Astrocyte (in vitro differentiated cells and primary cell): Measurements from ENCODE around the gene CD40LG. TPM values are rescaled to one million over a fixed set of nuclear protein-coding genes. Genes with fewer than 3 reads are reported as not detected.

Source experiments
- DNase-seq: peaks from one replicate; pipeline ENCODE4 v3.0.0-alpha.2; 2010; ENCODE audit warnings: low read depth
- FAIRE-seq: peaks from 2 replicates; lab custom pipeline; 2011; peaks lifted over from hg19 to GRCh38; lab: Jason Lieb, UNC
- H2AFZ ChIP-seq: 2 replicates; pipeline ENCODE4 v1.6.0; 2012; ENCODE audit warnings: low read depth, low read length, inconsistent platforms
- H3K27ac ChIP-seq: 2 replicates; pipeline ENCODE4 v1.5.1; 2011; ENCODE audit warnings: low read depth, low read length, inconsistent platforms
- H3K27me3 ChIP-seq: 2 replicates; pipeline ENCODE4 v1.6.0; 2011; ENCODE audit warnings: low read length, inconsistent platforms; ENCODE audit not compliant: insufficient read depth
- H3K36me3 ChIP-seq: 2 replicates; pipeline ENCODE4 v1.5.1; 2011; ENCODE audit warnings: low read length, inconsistent platforms; ENCODE audit not compliant: insufficient read depth
- H3K4me1 ChIP-seq: 2 replicates; pipeline ENCODE4 v1.5.1; 2011; ENCODE audit warnings: low read length, inconsistent platforms; ENCODE audit not compliant: insufficient read depth
- H3K4me2 ChIP-seq: 2 replicates; pipeline ENCODE4 v1.6.0; 2012; ENCODE audit warnings: low read length, inconsistent platforms
- H3K4me3 ChIP-seq: 2 replicates; pipeline ENCODE4 v1.5.1; 2011; ENCODE audit warnings: low read depth, mild to moderate bottlenecking, low read length, inconsistent platforms; ENCODE audit not compliant: insufficient read depth
- H3K79me2 ChIP-seq: 2 replicates; pipeline ENCODE4 v1.6.0; 2012; ENCODE audit warnings: mild to moderate bottlenecking, low read length, inconsistent platforms; ENCODE audit not compliant: insufficient read depth
- H3K9ac ChIP-seq: 2 replicates; pipeline ENCODE4 v1.6.0; 2012; ENCODE audit warnings: mild to moderate bottlenecking, low read length, inconsistent platforms
- H3K9me3 ChIP-seq: 2 replicates; pipeline ENCODE4 v1.5.1; 2012; ENCODE audit warnings: low read depth, mild to moderate bottlenecking, low read length, inconsistent platforms; ENCODE audit not compliant: insufficient read depth
- H4K20me1 ChIP-seq: 2 replicates; pipeline ENCODE4 v1.6.0; 2012; ENCODE audit warnings: low read length, inconsistent platforms; ENCODE audit not compliant: insufficient read depth
- H3K27ac Mint-ChIP-seq: one replicate; pipeline ENCODE4 v1.8.0; 2021; ENCODE audit warnings: mild to moderate bottlenecking, mixed read lengths; ENCODE audit not compliant: unreplicated experiment
- H3K27me3 Mint-ChIP-seq: one replicate; pipeline ENCODE4 v1.8.0; 2021; ENCODE audit warnings: low read depth, mixed read lengths; ENCODE audit not compliant: unreplicated experiment
- H3K36me3 Mint-ChIP-seq: one replicate; pipeline ENCODE4 v1.8.0; 2021; ENCODE audit warnings: low read depth, mixed read lengths; ENCODE audit not compliant: unreplicated experiment
- H3K4me1 Mint-ChIP-seq: one replicate; pipeline ENCODE4 v1.8.0; 2021; ENCODE audit warnings: low read depth, mixed read lengths; ENCODE audit not compliant: unreplicated experiment
- H3K4me3 Mint-ChIP-seq: one replicate; pipeline ENCODE4 v1.8.0; 2021; ENCODE audit warnings: mild to moderate bottlenecking, moderate library complexity, mixed read lengths; ENCODE audit not compliant: unreplicated experiment
- H3K9me3 Mint-ChIP-seq: one replicate; pipeline ENCODE4 v1.8.0; 2021; ENCODE audit warnings: mild to moderate bottlenecking, mixed read lengths; ENCODE audit not compliant: unreplicated experiment
- CTCF ChIP-seq: IDR thresholded peaks from 2 replicates; pipeline ENCODE4 v1.5.1; 2011; ENCODE audit warnings: low read depth, mild to moderate bottlenecking, inconsistent platforms, low read length, moderate library complexity; ENCODE audit not compliant: insufficient read depth
- EZH2 ChIP-seq: IDR thresholded peaks from 2 replicates; pipeline ENCODE4 v1.6.1; 2012; ENCODE audit warnings: mild to moderate bottlenecking, low read length, inconsistent platforms; ENCODE audit not compliant: insufficient read depth
- total RNA-seq: library from RNA; stranded (reverse); gene quantifications from 2 replicates; pipeline ENCODE4 v1.2.1, GENCODE V29; 2021

Gene CD40LG
- total RNA-seq, 1 donor from 2014 or later, result not detected

- Mint-ChIP-seq H3K4me3 (no peak overlapping the region), H3K27me3 (no peaks in the 10 kb centered on the region), H3K36me3 (no peaks in the 10 kb centered on the region), H3K9me3 (no peaks in the 10 kb centered on the region), H3K4me1 (no peaks in the 10 kb centered on the region), H3K27ac (no peak overlapping the region)
- Histone ChIP-seq H3K4me3 (no peak overlapping the region), H2AFZ (no peak overlapping the region), H3K27me3 (no peaks in the 10 kb centered on the region), H3K9me3 (no peaks in the 10 kb centered on the region), H3K4me2 (no peak overlapping the region), H3K9ac (no peak overlapping the region), H4K20me1 (no peaks in the 10 kb centered on the region), H3K27ac (no peak overlapping the region), H3K79me2 (no peaks in the 10 kb centered on the region), H3K4me1 (no peaks in the 10 kb centered on the region), H3K36me3 (no peaks in the 10 kb centered on the region)
- DNase-seq (no peak), FAIRE-seq (peak; percentile 23)
- TF ChIP-seq CTCF (no peak), EZH2 (no peak)
Measured at GRCh38 chrX:136626891-136627290, 21.1 kb upstream of the CD40LG start.

GRCh38 chrX:136627409-136627808 lies 20.5 kb upstream of the CD40LG start:
- no peak overlapping the region for H2AFZ ChIP-seq
- H3K27ac ChIP-seq, result no peak overlapping the region
- Mint-ChIP-seq H3K27me3 (no peaks in the 10 kb centered on the region), H3K36me3 (no peaks in the 10 kb centered on the region), H3K27ac (no peak overlapping the region), H3K9me3 (no peaks in the 10 kb centered on the region), H3K4me3 (no peak overlapping the region), H3K4me1 (no peaks in the 10 kb centered on the region)
- TF ChIP-seq CTCF (no peak), EZH2 (no peak)
- no peaks in the 10 kb centered on the region for H4K20me1 ChIP-seq
- H3K79me2 ChIP-seq, result no peaks in the 10 kb centered on the region
- no peaks in the 10 kb centered on the region for H3K4me1 ChIP-seq
- no peak overlapping the region for H3K4me3 ChIP-seq
- no peaks in the 10 kb centered on the region for H3K27me3 ChIP-seq
- H3K9ac ChIP-seq, result no peak overlapping the region
- H3K36me3 ChIP-seq, result no peaks in the 10 kb centered on the region
- no peak for FAIRE-seq
- DNase-seq, result no peak
- no peak overlapping the region for H3K4me2 ChIP-seq
- no peaks in the 10 kb centered on the region for H3K9me3 ChIP-seq

GRCh38 chrX:136629084-136629750 lies 18.7 kb upstream of the CD40LG start:
- no peak overlapping the region for H3K9ac ChIP-seq
- H3K27me3 ChIP-seq, result no peaks in the 10 kb centered on the region
- no peaks in the 10 kb centered on the region for H3K36me3 Mint-ChIP-seq
- H3K4me2 ChIP-seq, result no peak overlapping the region
- H3K4me1 Mint-ChIP-seq, result no peaks in the 10 kb centered on the region
- H3K9me3 Mint-ChIP-seq, result no peaks in the 10 kb centered on the region
- no peaks in the 10 kb centered on the region for H4K20me1 ChIP-seq
- no peak overlapping the region for H2AFZ ChIP-seq
- no peaks in the 10 kb centered on the region for H3K9me3 ChIP-seq
- no peaks in the 10 kb centered on the region for H3K27me3 Mint-ChIP-seq
- no peak for TF ChIP-seq EZH2
- no peak for TF ChIP-seq CTCF
- H3K27ac ChIP-seq, result no peak overlapping the region
- no peaks in the 10 kb centered on the region for H3K79me2 ChIP-seq
- H3K4me3 Mint-ChIP-seq, result no peak overlapping the region
- DNase-seq, result no peak
- FAIRE-seq, result peak; percentile 13
- no peak overlapping the region for H3K27ac Mint-ChIP-seq
- no peak overlapping the region for H3K4me3 ChIP-seq
- H3K4me1 ChIP-seq, result no peaks in the 10 kb centered on the region
- H3K36me3 ChIP-seq, result no peaks in the 10 kb centered on the region
